Stimulated activated CD4-positive, alpha-beta T cell treated with anti-CD3 and anti-CD28 coated beads, Interleukin-12 subunit alpha, Interleukin-12 subunit beta, amount 100 ng/mL, for 4 hours (primary cell): Measurements from ENCODE around the gene MRRF.

Source experiments
- DNase-seq: peaks from one replicate; pipeline ENCODE4 v3.0.0-alpha.2; 2020

MRRF gene

GRCh38 chr9:122264360-122265148 lies at the start of gene MRRF, which contains the start of gene RBM18:
TSS of gene MRRF (plus strand) at chr9:122264882. CDS start at chr9:122270892, 6,010 bp downstream.
TSS of gene RBM18 (minus strand) at chr9:122264840. CDS start at chr9:122261492, 3,348 bp downstream.
- peak; percentile 88 for DNase-seq

GRCh38 chr9:122215663-122216062 lies 49.0 kb upstream of the MRRF start:
- no peak for DNase-seq

- no peak for DNase-seq
These were observed 48.4 kb upstream of the MRRF start for GRCh38 chr9:122216138-122216797.

- DNase-seq: no peak
These were observed 47.8 kb upstream of the MRRF start for GRCh38 chr9:122216798-122217418.

GRCh38 chr9:122217640-122218039 lies 47.0 kb upstream of the MRRF start:
- no peak for DNase-seq

- no peak for DNase-seq
These were observed 46.4 kb upstream of the MRRF start for GRCh38 chr9:122218071-122218934.

- no peak for DNase-seq
These were observed 45.5 kb upstream of the MRRF start for GRCh38 chr9:122218935-122219855.

- DNase-seq: no peak
These were observed 44.6 kb upstream of the MRRF start for GRCh38 chr9:122219856-122220672.

- no peak for DNase-seq
These were observed 44.0 kb upstream of the MRRF start for GRCh38 chr9:122220673-122221182.

GRCh38 chr9:122221183-122221811 lies 43.4 kb upstream of the MRRF start:
- no peak for DNase-seq

- no peak for DNase-seq
These were observed 41.9 kb upstream of the MRRF start for GRCh38 chr9:122222791-122223190.

GRCh38 chr9:122223435-122223834 lies 41.2 kb upstream of the MRRF start:
- DNase-seq: no peak

- no peak for DNase-seq
These were observed 39.2 kb upstream of the MRRF start for GRCh38 chr9:122225312-122226141.

GRCh38 chr9:122226142-122226757 lies 38.4 kb upstream of the MRRF start:
- DNase-seq: no peak

GRCh38 chr9:122226758-122227574 lies 37.7 kb upstream of the MRRF start:
- no peak for DNase-seq

GRCh38 chr9:122227575-122227900 lies 37.1 kb upstream of the MRRF start:
- DNase-seq: no peak

- no peak for DNase-seq
These were observed 36.5 kb upstream of the MRRF start for GRCh38 chr9:122228191-122228567.
